Esophagus squamous epithelium (tissue), 4 donors: ENCODE data around the gene KRT7.

Experiments used
- CTCF ChIP-seq, 6 experiments: fragments of 450-650 bp in 4 of 6; fragments of 200-600 bp in 2 of 6; sonication (generic) in 2 of 6; IDR thresholded peaks; one replicate each; pipeline ENCODE4 v1.5.1; 2016 to 2019; ENCODE audit warnings: antibody characterized with exemption in 6 of 6, mild to moderate bottlenecking in 4 of 6, moderate library complexity in 4 of 6
- POLR2A ChIP-seq, 4 donors: fragments of 450-650 bp; IDR thresholded peaks; one replicate each; pipeline ENCODE4 v1.6.1; 2017; ENCODE audit warnings: antibody characterized with exemption in 4 of 4, mild to moderate bottlenecking in 4 of 4, moderate library complexity in 3 of 4

GRCh38 chr12:52235001-52235764, 2.1 kb downstream of the KRT7 start:
- TF ChIP-seq CTCF (IDR thresholded peaks at IDR 0.05) (no peak), POLR2A (IDR thresholded peaks at IDR 0.05) (no peak)
